Neural cell (in vitro differentiated cells): Measurements from ENCODE around the gene CUEDC1. TPM values are rescaled to one million over a fixed set of nuclear protein-coding genes. Genes with fewer than 3 reads are reported as not detected.

Source experiments
- H2AFZ ChIP-seq: fragments of 200-600, 300-800 bp; sonication (generic), shearing (Covaris generic); 2 replicates; pipeline ENCODE4 v1.6.0; 2014; ENCODE audit warnings: low read depth, mild to moderate bottlenecking, antibody characterized with exemption, low read length, moderate library complexity
- H3F3A ChIP-seq: fragments of 200-600 bp; shearing (Covaris generic); 2 replicates; pipeline ENCODE4 v1.6.1; 2016; ENCODE audit warnings: mild to moderate bottlenecking, moderate library complexity, mixed read lengths, antibody characterized with exemption, low read length; ENCODE audit not compliant: insufficient read depth, poor library complexity, severe bottlenecking
- H3K27ac ChIP-seq: fragments of 200-600, 300-800 bp; sonication (generic), shearing (Covaris generic); 2 replicates; pipeline ENCODE4 v1.5.1; 2014; ENCODE audit warnings: mild to moderate bottlenecking, low read length, moderate library complexity
- H3K27me3 ChIP-seq: fragments of 300-800, 200-600 bp; sonication (generic), shearing (Covaris generic); 2 replicates; pipeline ENCODE4 v1.6.0; 2014; ENCODE audit warnings: mild to moderate bottlenecking, low read depth, low read length, moderate library complexity; ENCODE audit not compliant: insufficient read depth
- H3K36me3 ChIP-seq: fragments of 300-800, 200-600 bp; sonication (generic), shearing (Covaris generic); 2 replicates; pipeline ENCODE4 v1.5.1; 2014; ENCODE audit warnings: mild to moderate bottlenecking, antibody characterized with exemption, low read length, moderate library complexity; ENCODE audit not compliant: insufficient read depth
- H3K4me2 ChIP-seq: fragments of 300-800, 200-600 bp; sonication (generic), shearing (Covaris generic); 2 replicates; pipeline ENCODE4 v1.6.0; 2014; ENCODE audit warnings: mild to moderate bottlenecking, low read length
- H3K4me3 ChIP-seq: fragments of 300-800, 200-600 bp; sonication (generic), shearing (Covaris generic); 2 replicates; pipeline ENCODE4 v1.5.1; 2014; ENCODE audit warnings: mild to moderate bottlenecking, low read length, moderate library complexity
- H3K79me2 ChIP-seq: fragments of 200-600 bp; shearing (Covaris generic); replicated peaks from 2 replicates; pipeline ENCODE4 v1.6.0; 2014; ENCODE audit warnings: mild to moderate bottlenecking, low read length, moderate library complexity; ENCODE audit not compliant: insufficient read depth
- H3K9ac ChIP-seq: fragments of 300-800, 200-600 bp; sonication (generic), shearing (Covaris generic); 2 replicates; pipeline ENCODE4 v1.6.1; 2016; ENCODE audit warnings: mild to moderate bottlenecking, low read length, mixed read lengths
- H3K9me2 ChIP-seq: fragments of 200-600 bp; shearing (Covaris generic); 2 replicates; pipeline ENCODE4 v1.6.1; 2016; ENCODE audit warnings: mild to moderate bottlenecking, low read length, mixed read lengths; ENCODE audit not compliant: insufficient read depth
- H3K9me3 ChIP-seq: fragments of 200-600, 300-800 bp; sonication (generic), shearing (Covaris generic); 2 replicates; pipeline ENCODE4 v1.6.1; 2016; ENCODE audit warnings: mild to moderate bottlenecking, mixed run types, low read length, moderate library complexity, mixed read lengths
- H4K20me1 ChIP-seq: fragments of 200-600 bp; shearing (Covaris generic); 2 replicates; pipeline ENCODE4 v1.6.1; 2016; ENCODE audit warnings: mild to moderate bottlenecking, mixed run types; ENCODE audit not compliant: insufficient read depth
- CTCF ChIP-seq: fragments of 450-650 bp; IDR thresholded peaks from 2 replicates; pipeline ENCODE4 v1.5.1; 2014; ENCODE audit warnings: antibody characterized with exemption, mild to moderate bottlenecking, moderate library complexity; ENCODE audit not compliant: poor library complexity, severe bottlenecking
- EP300 ChIP-seq: fragments of 450-650 bp; conservative IDR thresholded peaks from 2 replicates; pipeline ENCODE4 v1.6.1; 2014; ENCODE audit warnings: antibody characterized with exemption, mild to moderate bottlenecking, moderate library complexity; ENCODE audit not compliant: poor library complexity, severe bottlenecking
- EZH2 ChIP-seq: fragments of 200-600, 300-800 bp; shearing (Covaris generic), sonication (generic); IDR thresholded peaks from 2 replicates; pipeline ENCODE4 v1.6.1; 2014; ENCODE audit warnings: antibody characterized with exemption, low read length, borderline replicate concordance, mild to moderate bottlenecking; ENCODE audit not compliant: insufficient read depth, poor library complexity, severe bottlenecking
- MXI1 ChIP-seq: fragments of 450-650 bp; conservative IDR thresholded peaks from 2 replicates; pipeline ENCODE4 v1.6.1; 2014; ENCODE audit warnings: antibody characterized with exemption, mild to moderate bottlenecking; ENCODE audit not compliant: poor library complexity, severe bottlenecking
- POLR2AphosphoS5 ChIP-seq: IDR thresholded peaks from 2 replicates; pipeline ENCODE4 v1.6.1; 2012
- RAD21 ChIP-seq: fragments of 450-650 bp; conservative IDR thresholded peaks from 2 replicates; pipeline ENCODE4 v1.6.1; 2014; ENCODE audit warnings: antibody characterized with exemption, mild to moderate bottlenecking, moderate library complexity
- REST ChIP-seq: IDR thresholded peaks from 2 replicates; pipeline ENCODE4 v1.6.1; 2012; ENCODE audit warnings: borderline replicate concordance
- SMC3 ChIP-seq: fragments of 450-650 bp; conservative IDR thresholded peaks from 2 replicates; pipeline ENCODE4 v1.6.1; 2014; ENCODE audit warnings: antibody characterized with exemption, mild to moderate bottlenecking, moderate library complexity; ENCODE audit not compliant: poor library complexity
- TAF1 ChIP-seq: IDR thresholded peaks from 2 replicates; pipeline ENCODE4 v1.6.1; 2012; ENCODE audit warnings: low read depth
- polyA plus RNA-seq: library from polyadenylated mRNA; depleted of rRNA; stranded (reverse); fragments of >200 nt; gene quantifications from 2 replicates; pipeline ENCODE4 v1.2.3, GENCODE V29; 2014

The CUEDC1 gene
- polyA plus RNA-seq, 1 donor from 2014 or later: 27.0 TPM

- H3K4me3 ChIP-seq: peak overlapping the region; percentile 34
- peak; percentile 67 for TF ChIP-seq MXI1
- no peak for TF ChIP-seq POLR2AphosphoS5
- H3K4me2 ChIP-seq: peak overlapping the region; percentile 35
- H3K9ac ChIP-seq: peak overlapping the region; percentile 16
- H4K20me1 ChIP-seq: no peaks in the 10 kb centered on the region
- no peak overlapping the region for H2AFZ ChIP-seq
- no peaks in the 10 kb centered on the region for H3K27me3 ChIP-seq
- H3K27ac ChIP-seq: no peak overlapping the region
- no peaks in the 10 kb centered on the region for H3K9me2 ChIP-seq
- no peaks in the 10 kb centered on the region for H3F3A ChIP-seq
- no peaks in the 10 kb centered on the region for H3K79me2 ChIP-seq
- no peaks in the 10 kb centered on the region for H3K9me3 ChIP-seq
- no peaks in the 10 kb centered on the region for H3K36me3 ChIP-seq
These were observed 80.5 kb downstream of the CUEDC1 start for GRCh38 chr17:57874434-57875289.

GRCh38 chr17:57874058-57874419 is 81.2 kb downstream of the CUEDC1 start:
- no peaks in the 10 kb centered on the region for H3K9me3 ChIP-seq
- no peaks in the 10 kb centered on the region for H3K27me3 ChIP-seq
- no peak overlapping the region for H3K4me2 ChIP-seq
- no peaks in the 10 kb centered on the region for H3F3A ChIP-seq
- no peaks in the 10 kb centered on the region for H4K20me1 ChIP-seq
- H3K9ac ChIP-seq: peak overlapping the region; percentile 16
- H2AFZ ChIP-seq: no peak overlapping the region
- no peak overlapping the region for H3K27ac ChIP-seq
- H3K79me2 ChIP-seq: no peaks in the 10 kb centered on the region
- H3K9me2 ChIP-seq: no peaks in the 10 kb centered on the region
- no peaks in the 10 kb centered on the region for H3K36me3 ChIP-seq
- TF ChIP-seq MXI1: no peak
- TF ChIP-seq REST: no peak
- TF ChIP-seq POLR2AphosphoS5: no peak
- TF ChIP-seq CTCF: no peak
- no peak for TF ChIP-seq EP300
- no peak for TF ChIP-seq TAF1
- no peak for TF ChIP-seq EZH2
- no peak for TF ChIP-seq SMC3
- no peak for TF ChIP-seq RAD21
- H3K4me3 ChIP-seq: peak overlapping the region; percentile 21
